HG03196 (cell line): Measurements from ENCODE around the gene VAX1.
"Not testable (repeated sequence)": the region's sequence is repeated elsewhere in the genome, so short reads cannot be mapped to it uniquely, and the experiment has no call there.

Experiments used
- ATAC-seq: cut with Tn5 transposase; IDR thresholded peaks from one replicate; pipeline ENCODE4 v1.9.1; 2021; ENCODE audit not compliant: unreplicated experiment

The VAX1 gene

GRCh38 chr10:117136391-117136975 is 1.6 kb downstream of the VAX1 start:
- no peak for ATAC-seq

- ATAC-seq = no peak
These were observed 2.5 kb downstream of the VAX1 start for GRCh38 chr10:117135480-117136140.

DNA sequence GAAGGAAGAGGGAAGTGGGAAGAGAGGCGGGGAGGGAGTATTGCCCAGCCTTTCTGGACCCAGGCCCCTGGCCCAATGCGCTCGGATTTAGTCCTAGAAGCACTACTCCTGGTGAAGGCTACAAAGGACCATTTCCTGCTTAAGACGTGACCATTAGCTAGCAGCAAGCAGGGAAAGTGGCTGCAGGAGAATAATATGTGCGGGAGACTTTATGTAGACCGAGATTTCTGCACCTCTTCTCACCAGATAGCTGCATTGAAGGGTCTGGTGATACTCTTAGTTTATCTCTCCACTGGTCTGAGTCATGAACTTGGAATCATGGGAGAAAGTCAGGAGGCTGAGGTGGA is 3.1 kb downstream of the VAX1 start:
- ATAC-seq = no peak

- ATAC-seq = no peak
These were observed 3.6 kb downstream of the VAX1 start for GRCh38 chr10:117134306-117135025.

- no peak for ATAC-seq
These were observed 4.1 kb downstream of the VAX1 start for GRCh38 chr10:117134056-117134305.

GRCh38 chr10:117133273-117134055 is 4.6 kb downstream of the VAX1 start:
- no peak for ATAC-seq

DNA sequence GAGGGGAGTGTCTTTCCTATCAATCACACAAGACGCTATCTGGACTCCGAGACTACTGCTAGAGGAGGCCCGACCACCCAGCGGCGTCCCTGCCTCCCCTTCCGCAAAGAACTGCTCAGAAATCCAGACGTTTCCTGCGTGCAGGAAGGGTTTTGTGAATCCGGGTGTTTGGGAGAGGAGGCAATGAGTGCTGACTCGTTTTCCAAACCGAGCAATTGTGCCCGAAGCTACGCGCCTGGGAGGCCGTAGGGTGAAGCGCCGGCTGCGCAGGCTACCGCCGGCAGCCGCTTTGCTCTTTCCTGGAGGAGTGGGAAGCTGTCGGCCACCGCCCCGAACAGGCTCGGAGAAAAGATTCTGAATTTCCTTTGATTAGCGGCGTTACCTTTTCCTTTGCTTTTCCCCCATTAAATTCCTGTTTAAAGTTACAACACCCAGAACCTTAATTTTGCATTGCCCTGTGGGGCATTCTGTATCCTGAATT is 5.3 kb downstream of the VAX1 start:
- no peak for ATAC-seq

GRCh38 chr10:117131376-117132327 is 6.4 kb downstream of the VAX1 start:
- no peak for ATAC-seq

- no peak for ATAC-seq
These were observed 7.2 kb downstream of the VAX1 start for GRCh38 chr10:117130862-117131375.

- ATAC-seq = no peak
These were observed 7.7 kb downstream of the VAX1 start for GRCh38 chr10:117130346-117130745.

GRCh38 chr10:117126645-117127044 is 11.4 kb downstream of the VAX1 start:
- not testable (repeated sequence) for ATAC-seq

- no peak for ATAC-seq
These were observed 12.0 kb downstream of the VAX1 start for GRCh38 chr10:117126034-117126433.

GRCh38 chr10:117112220-117112619 is 25.9 kb downstream of the VAX1 start:
- ATAC-seq = no peak

- ATAC-seq = no peak
These were observed 30.8 kb downstream of the VAX1 start for GRCh38 chr10:117107238-117107637.

DNA sequence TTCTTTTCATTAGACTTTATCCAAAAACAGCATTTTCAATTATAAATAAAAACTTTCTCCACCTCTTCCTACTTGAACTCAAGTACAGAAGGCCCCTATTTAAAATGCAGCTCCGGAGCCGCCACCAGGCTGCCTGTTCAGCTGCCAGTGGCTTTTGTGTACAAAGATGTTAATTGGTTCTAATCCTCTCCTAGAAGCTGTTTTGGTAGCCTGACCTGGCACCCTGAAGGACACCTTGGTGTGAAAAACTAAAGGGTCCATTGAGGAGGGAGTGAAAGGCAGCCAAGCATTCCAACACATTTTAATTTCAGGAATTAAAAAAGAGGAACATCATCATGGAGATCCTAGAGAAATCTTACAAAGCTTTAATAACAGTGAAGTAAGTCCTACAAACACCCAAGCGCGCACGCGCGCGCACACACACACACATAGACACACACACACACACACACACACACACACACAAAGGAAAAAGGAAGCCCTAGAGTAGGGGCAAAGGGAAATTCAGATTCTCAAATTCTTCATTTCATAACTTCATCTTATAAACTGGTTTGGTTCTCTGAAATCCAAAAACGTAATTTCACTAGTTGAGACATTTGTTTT is 41.4 kb downstream of the VAX1 start:
- ATAC-seq = no peak

- ATAC-seq = no peak
These were observed 43.2 kb downstream of the VAX1 start for GRCh38 chr10:117094856-117095255.

DNA sequence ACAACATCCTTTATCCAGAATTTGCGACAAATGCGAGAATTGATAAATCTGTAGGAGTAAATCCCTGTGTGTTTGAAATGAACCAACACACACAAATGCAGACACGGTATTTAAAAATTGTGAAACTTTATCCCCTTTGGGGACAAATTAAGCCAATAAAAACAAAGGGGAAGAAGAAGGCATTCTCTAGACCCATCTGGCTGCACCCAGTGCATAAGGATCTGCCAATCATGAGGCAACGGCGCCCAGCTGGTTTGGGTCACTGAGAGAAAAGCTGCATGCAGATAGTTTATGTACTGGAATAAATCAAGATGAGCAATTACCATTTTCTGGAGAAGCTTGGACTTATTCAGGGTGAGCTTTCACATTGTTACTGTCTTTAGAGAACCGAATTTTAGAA is 45.7 kb downstream of the VAX1 start:
- no peak for ATAC-seq

DNA sequence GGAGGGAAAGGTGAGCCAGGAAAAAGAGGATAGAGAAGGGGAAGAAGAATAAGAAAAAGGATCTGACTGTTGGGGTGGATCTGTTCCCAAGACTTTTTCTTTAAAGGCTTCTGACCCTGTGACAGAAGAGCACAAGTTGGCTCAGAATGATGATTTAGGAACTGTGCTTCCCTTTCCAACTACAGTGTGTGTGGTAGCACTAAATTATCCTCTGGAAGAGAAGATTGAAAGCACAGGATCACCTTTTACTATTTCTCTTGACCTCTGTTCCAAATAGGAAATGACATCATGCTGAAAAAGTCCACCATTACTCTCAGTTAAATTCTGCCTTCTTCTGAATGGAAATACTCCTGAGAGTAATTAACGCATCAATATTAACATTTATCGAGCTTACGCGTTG is 47.2 kb downstream of the VAX1 start:
- no peak for ATAC-seq

DNA sequence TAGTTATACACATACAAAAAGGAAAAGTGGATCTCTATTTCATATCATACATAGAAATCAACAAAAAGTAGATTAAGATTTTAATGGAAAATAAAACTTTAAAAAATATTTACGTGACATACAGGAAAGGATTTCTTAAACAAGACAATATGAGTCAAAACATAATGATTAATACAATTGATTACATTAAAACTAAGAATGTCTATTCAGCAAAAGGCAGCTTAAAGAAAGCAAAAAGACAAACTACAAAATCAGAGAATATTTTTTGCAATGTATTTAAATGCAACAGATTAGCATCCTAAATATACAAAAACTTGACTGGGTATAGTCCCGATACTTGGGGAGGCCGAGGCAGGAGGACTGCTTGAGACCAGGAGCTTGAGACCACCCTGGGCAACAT is 50.5 kb downstream of the VAX1 start:
- no peak for ATAC-seq

DNA sequence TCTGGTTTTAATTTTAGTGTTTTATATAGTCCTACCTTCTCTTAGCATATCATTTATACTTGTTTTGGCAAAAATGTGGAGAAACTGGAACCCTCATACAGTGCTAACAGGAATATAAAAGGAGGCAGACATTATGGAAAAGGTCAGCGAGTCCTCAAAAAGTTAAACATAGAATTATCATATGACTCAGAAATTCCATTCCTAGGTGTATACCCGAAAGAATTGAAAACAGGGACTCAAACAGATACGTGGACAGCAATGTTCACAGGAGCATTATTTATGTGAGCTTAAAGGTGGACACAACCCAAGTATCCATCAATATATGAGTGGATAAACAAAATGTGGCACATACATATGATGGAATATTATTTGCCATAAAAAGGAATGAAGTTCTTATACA is 51.5 kb downstream of the VAX1 start:
- ATAC-seq = no peak
